ENCODE results near the gene ZMYND11.

The ZMYND11 gene

GRCh38 chr10:104862-105565, 30.2 kb upstream of the ZMYND11 start:
- H3K4me3 ChIP-seq (ENCODE audit: low read depth, low read length), result no peak overlapping the region
- TF ChIP-seq CTCF (IDR thresholded peaks at IDR 0.05; ENCODE audit: insufficient read depth, low read depth, low read length, missing control alignments), result no peak
- no peak for DNase-seq (ENCODE audit: low read depth)

- DNase-seq (ENCODE audit: low read depth), result no peak
- H3K4me3 ChIP-seq (ENCODE audit: low read depth, low read length), result no peak overlapping the region
- no peak for TF ChIP-seq CTCF (IDR thresholded peaks at IDR 0.05; ENCODE audit: insufficient read depth, low read depth, low read length, missing control alignments)
Observed at GRCh38 chr10:105806-106205, 29.4 kb upstream of the ZMYND11 start.

- H3K4me3 ChIP-seq (ENCODE audit: low read depth, low read length), result no peak overlapping the region
- no peak for TF ChIP-seq CTCF (IDR thresholded peaks at IDR 0.05; ENCODE audit: insufficient read depth, low read depth, low read length, missing control alignments)
- no peak for DNase-seq (ENCODE audit: low read depth)
Observed at GRCh38 chr10:106740-107139, 28.5 kb upstream of the ZMYND11 start.

- TF ChIP-seq CTCF (IDR thresholded peaks at IDR 0.05; ENCODE audit: insufficient read depth, low read depth, low read length, missing control alignments), result no peak
- no peak overlapping the region for H3K4me3 ChIP-seq (ENCODE audit: low read depth, low read length)
- no peak for DNase-seq (ENCODE audit: low read depth)
Observed at GRCh38 chr10:112246-112645, 23.0 kb upstream of the ZMYND11 start.

GRCh38 chr10:124874-125273, 10.4 kb upstream of the ZMYND11 start:
- DNase-seq (ENCODE audit: low read depth), result no peak
- H3K4me3 ChIP-seq (ENCODE audit: low read depth, low read length), result no peak overlapping the region
- no peak for TF ChIP-seq CTCF (IDR thresholded peaks at IDR 0.05; ENCODE audit: insufficient read depth, low read depth, low read length, missing control alignments)

GRCh38 chr10:127612-128432, 7.4 kb upstream of the ZMYND11 start:
- peak; percentile 66 for DNase-seq (ENCODE audit: low read depth)
- peak overlapping the region; percentile 52 for H3K4me3 ChIP-seq (ENCODE audit: low read depth, low read length)
- TF ChIP-seq CTCF (IDR thresholded peaks at IDR 0.05; ENCODE audit: insufficient read depth, low read depth, low read length, missing control alignments), result no peak
